Stimulated activated CD8-positive, alpha-beta memory T cell treated with anti-CD3 and anti-CD28 coated beads, Interleukin-7, amount 100 ng/mL, for 48 hours (primary cell): ENCODE measurements around the gene METAP1D.

ENCODE experiments used
- DNase-seq, 2 donors: peaks; one replicate each; pipeline ENCODE4 v3.0.0-alpha.2; 2020; ENCODE audit warnings: low read depth in 1 of 2; ENCODE audit errors: extremely low read depth in 1 of 2

The METAP1D gene

GRCh38 chr2:172129404-172129803 lies 129.7 kb downstream of the METAP1D start:
- no peak for DNase-seq
